ENCODE measurements around the gene RARS1. TPM values are rescaled to one million over a fixed set of nuclear protein-coding genes. Genes with fewer than 3 reads are reported as not detected.

RARS1 gene
- total and polyA plus RNA-seq, 2 experiments from 2014 or later: 75.1 to 129 TPM

- TF ChIP-seq ZNF462 (CRISPR knock-in tag; IDR thresholded peaks at IDR 0.05) (no peak), EZH2phosphoT487 (IDR thresholded peaks at IDR 0.05; ENCODE audit: unreplicated experiment) (no peak), CTCF (conservative IDR thresholded peaks at IDR 0.05; ENCODE audit: low read depth in 2 of 2) (no peak), POLR2AphosphoS5 (IDR thresholded peaks at IDR 0.05; ENCODE audit: low read depth) (no peak), CREB1 (CRISPR knock-in tag; IDR thresholded peaks at IDR 0.05; ENCODE audit: low read depth) (no peak), EZH2 (IDR thresholded peaks at IDR 0.05; ENCODE audit: low read depth, unreplicated experiment) (no peak), JUNB (IDR thresholded peaks at IDR 0.05; ENCODE audit: unreplicated experiment) (no peak), STAT1 (IDR thresholded peaks at IDR 0.05; ENCODE audit: unreplicated experiment) (no peak), ZNF331 (CRISPR knock-in tag; IDR thresholded peaks at IDR 0.05; ENCODE audit: low read depth) (no peak)
- TF ChIP-seq, protein P1, sequence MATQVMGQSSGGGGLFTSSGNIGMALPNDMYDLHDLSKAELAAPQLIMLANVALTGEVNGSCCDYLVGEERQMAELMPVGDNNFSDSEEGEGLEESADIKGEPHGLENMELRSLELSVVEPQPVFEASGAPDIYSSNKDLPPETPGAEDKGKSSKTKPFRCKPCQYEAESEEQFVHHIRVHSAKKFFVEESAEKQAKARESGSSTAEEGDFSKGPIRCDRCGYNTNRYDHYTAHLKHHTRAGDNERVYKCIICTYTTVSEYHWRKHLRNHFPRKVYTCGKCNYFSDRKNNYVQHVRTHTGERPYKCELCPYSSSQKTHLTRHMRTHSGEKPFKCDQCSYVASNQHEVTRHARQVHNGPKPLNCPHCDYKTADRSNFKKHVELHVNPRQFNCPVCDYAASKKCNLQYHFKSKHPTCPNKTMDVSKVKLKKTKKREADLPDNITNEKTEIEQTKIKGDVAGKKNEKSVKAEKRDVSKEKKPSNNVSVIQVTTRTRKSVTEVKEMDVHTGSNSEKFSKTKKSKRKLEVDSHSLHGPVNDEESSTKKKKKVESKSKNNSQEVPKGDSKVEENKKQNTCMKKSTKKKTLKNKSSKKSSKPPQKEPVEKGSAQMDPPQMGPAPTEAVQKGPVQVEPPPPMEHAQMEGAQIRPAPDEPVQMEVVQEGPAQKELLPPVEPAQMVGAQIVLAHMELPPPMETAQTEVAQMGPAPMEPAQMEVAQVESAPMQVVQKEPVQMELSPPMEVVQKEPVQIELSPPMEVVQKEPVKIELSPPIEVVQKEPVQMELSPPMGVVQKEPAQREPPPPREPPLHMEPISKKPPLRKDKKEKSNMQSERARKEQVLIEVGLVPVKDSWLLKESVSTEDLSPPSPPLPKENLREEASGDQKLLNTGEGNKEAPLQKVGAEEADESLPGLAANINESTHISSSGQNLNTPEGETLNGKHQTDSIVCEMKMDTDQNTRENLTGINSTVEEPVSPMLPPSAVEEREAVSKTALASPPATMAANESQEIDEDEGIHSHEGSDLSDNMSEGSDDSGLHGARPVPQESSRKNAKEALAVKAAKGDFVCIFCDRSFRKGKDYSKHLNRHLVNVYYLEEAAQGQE (IDR thresholded peaks at IDR 0.05; ENCODE audit: unreplicated experiment): no peak
Measured at GRCh38 chr5:168479166-168479565, 7.1 kb upstream of the RARS1 start (continued).
